Spleen (tissue), 11 donors: Measurements from ENCODE around the gene AKAP13. TPM values are rescaled to one million over a fixed set of nuclear protein-coding genes. Genes with fewer than 3 reads are reported as not detected.
A peak's percentile ranks its signal among the peaks of the same experiment; 100 is the strongest.

ENCODE experiments used
- DNase-seq: peaks from one replicate; pipeline ENCODE4 v3.0.0-alpha.2; 2020
- H3K27ac ChIP-seq, 8 donors: fragments of 200-600 bp; sonication (generic) in 7 of 8; 1 replicate in 4 of 8; 2 replicates in 4 of 8; pipeline versions ENCODE4 v1.5.0 to v1.8.0; 2016 to 2021; ENCODE audit warnings: inconsistent platforms in 4 of 8, mild to moderate bottlenecking in 4 of 8, moderate library complexity in 1 of 8
- H3K27me3 ChIP-seq, 7 donors: fragments of 200-600 bp; sonication (generic) in 6 of 7; replicated peaks in 1 of 7; 1 replicate in 4 of 7; 2 replicates in 3 of 7; pipeline versions ENCODE4 v1.5.0 to v1.8.0; 2016 to 2021; ENCODE audit warnings: inconsistent platforms in 3 of 7, mild to moderate bottlenecking in 1 of 7
- H3K36me3 ChIP-seq, 6 donors: fragments of 200-600 bp; sonication (generic) in 5 of 6; 1 replicate in 4 of 6; 2 replicates in 2 of 6; pipeline versions ENCODE4 v1.5.0 to v1.8.0; 2016 to 2021; ENCODE audit warnings: inconsistent platforms in 2 of 6
- H3K4me1 ChIP-seq, 6 donors: fragments of 200-600 bp; sonication (generic) in 5 of 6; 1 replicate in 3 of 6; 2 replicates in 3 of 6; pipeline versions ENCODE4 v1.5.0 to v1.8.0; 2016 to 2021; ENCODE audit warnings: inconsistent platforms in 3 of 6
- H3K4me3 ChIP-seq, 8 donors: fragments of 200-600 bp; sonication (generic) in 7 of 8; 1 replicate in 4 of 8; 2 replicates in 4 of 8; pipeline versions ENCODE4 v1.5.0 to v1.8.0; 2016 to 2021; ENCODE audit warnings: inconsistent platforms in 4 of 8, mild to moderate bottlenecking in 4 of 8, moderate library complexity in 2 of 8
- H3K9me3 ChIP-seq, 8 donors: fragments of 200-600 bp; sonication (generic) in 7 of 8; 1 replicate in 4 of 8; 2 replicates in 4 of 8; pipeline versions ENCODE4 v1.5.0 to v1.8.0; 2016 to 2021; ENCODE audit warnings: inconsistent platforms in 4 of 8
- POLR2A ChIP-seq, 3 donors: fragments of 450-650 bp; IDR thresholded peaks; one replicate each; pipeline ENCODE4 v1.5.1; 2017; ENCODE audit warnings: antibody characterized with exemption in 3 of 3, mild to moderate bottlenecking in 1 of 3
- POLR2AphosphoS5 ChIP-seq, 3 donors: sonication (generic); formaldehyde crosslinking; IDR thresholded peaks; one replicate each; pipeline ENCODE4 v1.5.1; 2017; ENCODE audit warnings: antibody characterized with exemption in 3 of 3
- WGBS, 5 donors: extraction: QIAGEN DNeasy Blood & Tissue Kit in 3 of 5; methylation state at CpG; one replicate each; pipeline versions ENCODE4 v1.1.5 to v1.1.7; 2013 to 2018; 5-methylcytosine and 5-hydroxymethylcytosine counted together
- intact Hi-C: fragments of 100-400 bp; cut with DNase I; formaldehyde crosslinking; loops from one replicate; pipeline ENCODE4 v1.15.0; 2023; ENCODE audit warnings: low total_unique reads
- polyA plus RNA-seq, 3 donors: library from polyadenylated mRNA; stranded (reverse); fragments of 200-250 nt; gene quantifications; one replicate each; pipeline ENCODE4 v1.2.1, GENCODE V29; 2013
- total RNA-seq, 7 donors: library from RNA; depleted of rRNA in 3 of 7; stranded (reverse); fragments of >200 nt in 3 of 7; fragmentation: NEBNext Ultra II Directional in 4 of 7; extraction: Animal tissue kit (Norgen Biotek cat#: 25700) in 4 of 7; gene quantifications; one replicate each; pipeline versions ENCODE4 v1.1.0 to v1.2.1, GENCODE V29; 2016 to 2021
- TF ChIP-seq, protein P1 (sequence below), 11 experiments: fragments of 200-600 bp in 7 of 11; fragments of 450-650 bp in 4 of 11; sonication (generic) in 4 of 11; IDR thresholded peaks in 8 of 11; conservative IDR thresholded peaks in 3 of 11; 1 replicate in 7 of 11; 2 replicates in 4 of 11; pipeline versions ENCODE4 v1.4.0 to v1.8.0; 2016 to 2021; ENCODE audit warnings: antibody characterized with exemption in 11 of 11, inconsistent platforms in 4 of 11, mild to moderate bottlenecking in 1 of 11
- donor health status: healthy with polysubstance abuse.
- donor health status: DM: no; HTN: no; CAD: no; lungs with moderate emphysema.
- donor health status: DM: no; HTN: no; CAD: no.
- donor health status: Bipolar disorder and iron deficiency.
- donor health status: healthy.
- donor health status: DM: no; HTN: no; CAD: no.
- donor health status: DM: yes; HTN: yes; CAD: no.

The AKAP13 gene
- total and polyA plus RNA-seq, 10 donors = 35.4 to 413 (median 260) TPM

DNA sequence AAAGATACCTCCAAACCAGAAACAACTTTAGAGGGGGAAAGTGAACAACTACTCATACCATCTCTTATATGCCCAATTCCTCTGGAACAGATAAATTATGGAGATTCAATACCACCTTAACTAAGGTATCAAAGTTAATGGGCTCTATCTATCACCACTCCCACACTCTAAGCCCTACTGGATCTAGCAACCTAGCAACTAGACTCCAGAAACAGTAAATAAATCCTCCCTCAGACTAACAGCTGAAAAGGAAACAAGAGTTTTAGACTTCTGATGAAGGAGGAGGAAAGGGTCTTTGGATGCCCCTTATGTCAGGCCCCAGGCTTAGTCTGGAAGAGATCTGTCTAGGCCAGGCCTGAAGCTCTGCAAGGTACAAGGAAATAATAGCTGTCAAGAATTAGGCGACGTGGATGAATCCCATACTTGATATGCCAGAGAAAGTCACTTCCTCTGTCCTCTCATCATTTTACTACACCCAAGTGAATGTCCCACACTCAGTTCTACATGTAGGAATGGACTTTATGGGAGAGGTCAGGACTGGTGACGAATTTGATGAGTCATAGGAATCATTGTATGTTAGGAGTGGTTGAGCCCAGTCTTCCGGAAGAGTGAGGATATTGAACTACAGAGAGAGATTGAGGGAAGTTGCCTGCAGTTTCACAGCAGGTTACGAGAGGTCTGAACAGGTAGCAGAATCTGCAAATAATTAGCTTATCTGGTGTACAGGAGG lies 113.8 kb downstream of the AKAP13 start:
- intact Hi-C loops = no loop called here
- 66 to 83% (median 74%) methylated on average over 5 of the region's 5 CpGs for WGBS, 5 donors
- H3K4me1 ChIP-seq = peaks cover 0 to 92% (median 57%) of the 10 kb centered on the region in 6 donors
- H3K27ac ChIP-seq = peak overlapping the region in 1 of 8 donors; percentile 40
- TF ChIP-seq, protein P1, sequence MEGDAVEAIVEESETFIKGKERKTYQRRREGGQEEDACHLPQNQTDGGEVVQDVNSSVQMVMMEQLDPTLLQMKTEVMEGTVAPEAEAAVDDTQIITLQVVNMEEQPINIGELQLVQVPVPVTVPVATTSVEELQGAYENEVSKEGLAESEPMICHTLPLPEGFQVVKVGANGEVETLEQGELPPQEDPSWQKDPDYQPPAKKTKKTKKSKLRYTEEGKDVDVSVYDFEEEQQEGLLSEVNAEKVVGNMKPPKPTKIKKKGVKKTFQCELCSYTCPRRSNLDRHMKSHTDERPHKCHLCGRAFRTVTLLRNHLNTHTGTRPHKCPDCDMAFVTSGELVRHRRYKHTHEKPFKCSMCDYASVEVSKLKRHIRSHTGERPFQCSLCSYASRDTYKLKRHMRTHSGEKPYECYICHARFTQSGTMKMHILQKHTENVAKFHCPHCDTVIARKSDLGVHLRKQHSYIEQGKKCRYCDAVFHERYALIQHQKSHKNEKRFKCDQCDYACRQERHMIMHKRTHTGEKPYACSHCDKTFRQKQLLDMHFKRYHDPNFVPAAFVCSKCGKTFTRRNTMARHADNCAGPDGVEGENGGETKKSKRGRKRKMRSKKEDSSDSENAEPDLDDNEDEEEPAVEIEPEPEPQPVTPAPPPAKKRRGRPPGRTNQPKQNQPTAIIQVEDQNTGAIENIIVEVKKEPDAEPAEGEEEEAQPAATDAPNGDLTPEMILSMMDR (IDR thresholded peaks at IDR 0.05 in 8 of 11, conservative IDR thresholded peaks at IDR 0.05 in 3 of 11) = no peak
- TF ChIP-seq POLR2AphosphoS5 (IDR thresholded peaks at IDR 0.05) = no peak
- no peak for TF ChIP-seq POLR2A (IDR thresholded peaks at IDR 0.05)
- H3K36me3 ChIP-seq = no peaks in the 10 kb centered on the region
- no peak for DNase-seq
- H3K9me3 ChIP-seq = no peaks in the 10 kb centered on the region
- H3K27me3 ChIP-seq = no peaks in the 10 kb centered on the region
- no peak overlapping the region for H3K4me3 ChIP-seq

DNA sequence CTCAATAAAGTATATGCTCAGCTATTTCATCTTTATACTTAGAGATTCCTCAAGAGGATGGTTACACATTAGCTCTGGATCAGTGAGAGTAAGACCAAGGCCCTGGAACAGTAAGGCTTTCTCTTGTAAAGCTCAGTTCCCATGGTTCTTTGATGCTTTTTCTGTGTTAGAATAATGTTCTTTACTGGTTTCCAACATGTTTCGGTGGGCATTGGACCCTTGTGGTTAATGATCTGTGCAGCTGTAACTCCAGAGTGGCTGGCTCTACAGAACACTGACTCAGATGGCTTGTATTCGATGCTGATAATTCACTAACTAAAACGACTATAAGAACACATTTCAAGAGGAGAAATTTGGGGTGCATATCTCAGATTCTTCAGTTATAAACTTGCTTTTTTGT lies 114.7 kb downstream of the AKAP13 start:
- no peaks in the 10 kb centered on the region for H3K27me3 ChIP-seq
- H3K4me3 ChIP-seq = no peak overlapping the region
- no peaks in the 10 kb centered on the region for H3K9me3 ChIP-seq
- H3K36me3 ChIP-seq = no peaks in the 10 kb centered on the region
- 85 to 92% (median 89%) methylated on average over 3 of the region's 3 CpGs for WGBS, 5 donors
- H3K27ac ChIP-seq = peak overlapping the region in 1 of 8 donors; percentile 40
- no peak for DNase-seq
- intact Hi-C loops = no loop called here
- H3K4me1 ChIP-seq = peaks cover under 1 to 92% (median 57%) of the 10 kb centered on the region in 6 donors
- TF ChIP-seq POLR2AphosphoS5 (IDR thresholded peaks at IDR 0.05) (no peak), POLR2A (IDR thresholded peaks at IDR 0.05) (no peak)
- TF ChIP-seq, protein P1 (IDR thresholded peaks at IDR 0.05 in 8 of 11, conservative IDR thresholded peaks at IDR 0.05 in 3 of 11) = no peak

DNA sequence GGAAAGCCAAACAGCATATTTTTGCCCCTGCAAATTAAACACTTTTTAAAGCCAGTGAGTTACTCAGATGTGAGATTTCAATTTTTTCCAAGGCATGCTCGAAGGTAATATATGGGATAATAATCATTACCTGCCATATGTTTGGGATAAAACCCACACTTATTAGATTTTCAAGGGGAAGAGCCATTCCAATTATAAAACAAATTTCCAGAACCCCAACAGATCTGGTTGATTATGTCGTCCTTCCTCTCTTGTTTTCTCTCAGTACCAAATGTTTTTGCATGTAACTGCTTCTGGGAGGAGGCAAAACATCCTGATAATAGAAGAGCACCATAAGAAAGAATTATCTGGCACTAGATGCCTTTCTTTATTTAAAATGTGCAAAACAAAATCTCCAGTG lies 115.1 kb downstream of the AKAP13 start:
- peaks cover 4 to 92% (median 58%) of the 10 kb centered on the region in 6 donors for H3K4me1 ChIP-seq

DNA sequence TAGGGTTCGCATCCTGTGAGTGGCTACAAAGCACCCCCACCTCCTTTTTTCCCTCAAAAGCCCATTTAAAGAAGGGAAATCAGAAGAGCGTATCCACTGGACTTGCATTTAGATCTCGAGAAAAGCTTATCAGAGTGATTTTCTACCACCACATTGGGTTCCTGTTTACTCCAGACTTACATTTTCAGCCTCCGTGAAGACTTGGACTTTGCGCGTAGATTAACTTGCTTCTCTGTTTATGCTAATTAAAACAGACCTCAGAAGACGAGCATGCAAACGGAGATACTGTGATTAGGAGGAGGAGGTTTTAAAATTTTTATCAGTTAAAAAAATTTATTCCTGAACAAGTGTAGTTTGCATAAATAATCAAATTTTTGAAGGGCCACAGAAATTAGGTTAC lies 115.7 kb downstream of the AKAP13 start:
- Histone ChIP-seq H3K4me1 (peaks cover 4 to 90% (median 53%) of the 10 kb centered on the region in 6 donors), H3K36me3 (no peaks in the 10 kb centered on the region), H3K4me3 (no peak overlapping the region), H3K27me3 (no peaks in the 10 kb centered on the region), H3K9me3 (no peaks in the 10 kb centered on the region), H3K27ac (no peak overlapping the region)
- 59 to 89% (median 74%) methylated on average over 8 of the region's 8 CpGs for WGBS, 5 donors
- TF ChIP-seq POLR2A (IDR thresholded peaks at IDR 0.05) (no peak), POLR2AphosphoS5 (IDR thresholded peaks at IDR 0.05) (no peak)
- TF ChIP-seq, protein P1 (IDR thresholded peaks at IDR 0.05 in 8 of 11, conservative IDR thresholded peaks at IDR 0.05 in 3 of 11) = no peak
- intact Hi-C loops = no loop called here
- DNase-seq = no peak

More for the DNA sequence above, 115.1 kb downstream of the AKAP13 start:
- no peaks in the 10 kb centered on the region for H3K36me3 ChIP-seq
- TF ChIP-seq POLR2A (IDR thresholded peaks at IDR 0.05) (no peak), POLR2AphosphoS5 (IDR thresholded peaks at IDR 0.05) (no peak)
- TF ChIP-seq, protein P1 (IDR thresholded peaks at IDR 0.05 in 8 of 11, conservative IDR thresholded peaks at IDR 0.05 in 3 of 11) = no peak
- H3K9me3 ChIP-seq = no peaks in the 10 kb centered on the region
- no peaks in the 10 kb centered on the region for H3K27me3 ChIP-seq
- intact Hi-C loops = no loop called here
- WGBS, 5 donors = 91 to 96% (median 93%) methylated on average over 2 of the region's 2 CpGs
- no peak overlapping the region for H3K4me3 ChIP-seq
- no peak for DNase-seq
- no peak overlapping the region for H3K27ac ChIP-seq
